ENCODE results near the gene MAD2L2.

Gene MAD2L2

DNA sequence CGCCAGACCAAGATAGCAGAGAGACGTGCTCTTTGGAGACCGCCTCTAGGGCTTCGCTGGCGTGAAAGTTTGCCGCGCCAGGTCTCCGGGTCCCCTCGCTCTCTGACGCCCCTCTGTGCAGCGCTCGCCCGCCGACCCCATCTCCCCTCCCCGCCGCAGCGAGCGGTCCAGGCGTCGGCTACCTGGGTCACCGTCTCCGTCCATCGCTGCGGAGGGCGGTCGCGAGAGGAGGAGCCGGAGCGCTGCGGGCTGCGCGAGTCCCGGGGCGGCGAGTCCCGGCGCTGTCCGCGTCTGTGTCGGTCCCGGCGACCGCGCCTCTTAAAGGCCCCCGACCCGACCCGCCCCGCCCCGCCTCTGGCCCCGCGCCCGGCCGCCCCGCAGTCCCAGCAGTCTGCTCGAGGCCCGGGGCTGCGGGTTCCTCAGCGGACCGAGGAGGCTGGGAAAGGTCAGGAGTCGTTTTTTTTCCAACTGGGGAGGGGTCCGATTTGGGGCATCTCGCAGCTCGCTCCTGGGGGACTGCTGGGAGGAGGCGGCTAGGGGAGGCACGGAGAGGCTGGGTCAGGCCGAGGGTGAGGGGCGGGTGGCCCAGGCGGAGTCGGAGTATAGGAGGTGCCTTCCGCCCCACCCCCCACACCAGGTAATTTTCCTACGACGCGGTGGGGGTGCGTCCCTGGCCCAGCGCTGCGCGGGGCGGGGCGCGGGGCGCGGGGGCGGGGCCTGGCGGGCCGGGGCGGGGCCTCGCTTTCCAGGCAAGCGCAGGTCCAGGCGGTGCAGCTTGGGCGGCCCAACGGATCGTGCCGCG, 26.6 kb downstream of the MAD2L2 start, which contains the start of the genes FBXO2 and FBXO44:
FBXO2 (minus strand) TSS at position 293 of the 802 bp plus-strand sequence; CDS start at position 204, 89 bp downstream.
FBXO44 (plus strand) TSS at position 741 of the 802 bp plus-strand sequence. CDS start 959 bp downstream, outside the sequence.
- DNase-seq (ENCODE audit: low read depth in 1 of 2, low spot score in 1 of 2): peak; percentile 36 to 62

- no peak for DNase-seq (ENCODE audit: low read depth in 1 of 2, low spot score in 1 of 2)
Observed at GRCh38 chr1:11653861-11654136, 27.1 kb downstream of the MAD2L2 start.

- no peak for DNase-seq (ENCODE audit: low read depth in 1 of 2, low spot score in 1 of 2)
Observed at GRCh38 chr1:11653101-11653860, 27.7 kb downstream of the MAD2L2 start.

DNA sequence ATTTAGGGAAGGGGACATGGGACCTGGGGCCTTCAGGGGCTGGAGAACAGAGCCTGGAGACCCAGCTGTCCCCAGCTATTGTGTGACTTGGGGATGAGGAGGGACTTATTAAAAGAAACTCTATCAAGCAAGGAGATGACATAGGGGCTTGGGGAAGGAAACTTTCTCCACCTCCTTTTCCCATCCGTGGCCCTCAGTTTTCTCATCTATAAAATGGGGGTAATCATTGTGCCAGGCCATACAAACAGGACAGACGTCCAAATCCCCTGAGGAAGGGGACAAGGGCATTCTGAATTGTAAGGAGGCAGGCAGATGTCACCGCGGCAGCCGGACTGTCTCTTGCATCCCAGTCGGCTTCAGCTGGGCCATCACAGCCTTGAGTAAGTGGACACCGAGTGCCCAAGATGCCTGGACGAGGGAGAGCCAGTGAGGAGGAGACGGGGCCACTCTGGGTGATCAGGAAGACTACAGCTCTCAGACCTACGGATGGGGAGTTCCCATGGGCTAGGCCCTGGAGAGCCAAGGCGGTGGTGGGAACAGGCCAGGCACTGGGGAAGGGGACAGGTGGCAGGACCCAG, 28.7 kb downstream of the MAD2L2 start:
- no peak for DNase-seq (ENCODE audit: low read depth in 1 of 2, low spot score in 1 of 2)

DNA sequence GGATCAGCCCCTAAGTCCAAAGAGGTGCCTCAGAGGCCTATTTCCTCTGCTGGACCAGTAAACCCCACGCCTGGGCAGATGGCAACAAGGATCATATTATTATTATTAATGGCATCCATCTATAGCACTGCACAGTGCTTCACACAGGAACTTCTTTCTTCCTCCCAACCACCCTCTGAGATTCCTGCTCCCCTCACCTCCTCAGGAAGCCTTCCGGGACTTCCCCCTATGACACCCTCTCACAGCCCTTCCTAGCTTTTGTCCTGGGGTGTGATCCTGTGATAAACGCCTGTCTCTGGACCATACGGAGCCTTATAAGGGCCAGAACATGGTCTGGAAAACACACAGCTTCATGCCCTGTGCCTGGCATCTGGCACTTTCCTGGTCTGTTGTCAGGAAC, 29.9 kb downstream of the MAD2L2 start:
- DNase-seq (ENCODE audit: low read depth in 1 of 2, low spot score in 1 of 2): no peak

GRCh38 chr1:11650331-11650991, 30.5 kb downstream of the MAD2L2 start:
- DNase-seq (ENCODE audit: low read depth in 1 of 2, low spot score in 1 of 2): peak; percentile 63 to 67

DNA sequence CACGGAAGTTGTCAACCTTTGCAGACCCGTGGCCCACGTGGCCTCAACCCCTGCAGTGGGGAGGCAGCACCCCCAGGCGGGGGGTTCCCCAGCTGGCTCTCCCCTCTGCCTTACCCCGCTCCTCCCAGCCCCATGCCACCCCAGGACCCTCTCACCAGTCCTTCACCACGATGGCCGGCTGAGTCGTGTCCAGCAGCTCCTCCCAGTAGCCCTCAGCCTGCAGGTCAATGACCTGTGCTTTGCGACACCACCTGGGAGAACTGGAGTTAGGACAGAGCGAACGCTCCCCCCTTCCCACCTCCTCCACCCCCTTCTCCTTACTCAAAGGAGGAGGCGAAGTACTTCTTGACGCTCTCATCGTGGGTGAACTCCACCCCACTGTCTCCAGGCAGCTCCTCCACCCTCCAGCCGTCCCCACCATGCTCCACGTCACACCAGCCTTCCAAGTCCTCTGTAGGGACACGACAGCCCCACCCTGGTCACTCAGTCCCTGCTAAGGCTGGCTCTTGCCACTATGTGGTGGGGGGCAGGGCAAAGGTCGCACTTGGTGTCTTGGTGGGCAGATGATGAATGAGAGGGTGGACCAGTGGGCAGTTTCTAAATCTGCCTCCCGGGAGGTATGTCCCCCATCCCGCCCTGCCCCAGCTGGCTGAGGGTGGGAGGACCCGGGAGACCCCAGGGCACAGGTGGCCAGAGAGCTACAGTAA, 31.2 kb downstream of the MAD2L2 start:
- DNase-seq (ENCODE audit: low read depth in 1 of 2, low spot score in 1 of 2): no peak

DNA sequence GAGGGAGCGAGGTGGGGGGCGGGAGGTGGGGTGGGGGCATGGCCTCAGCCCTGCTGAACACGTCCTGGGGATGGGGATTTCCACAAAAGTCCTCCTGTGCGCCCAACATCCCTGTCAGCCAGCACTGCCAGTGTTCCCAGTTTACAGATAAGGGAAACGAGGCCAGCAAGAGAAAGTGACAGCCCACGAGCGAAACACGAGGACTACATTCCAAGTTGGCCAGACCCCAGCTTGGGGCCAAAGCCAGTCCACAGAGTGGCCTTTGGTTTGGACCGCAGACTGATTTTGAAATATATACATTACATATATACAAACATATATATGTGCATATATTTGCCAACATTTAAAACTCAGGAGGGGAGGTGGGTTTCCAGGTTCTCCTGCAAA, 31.7 kb downstream of the MAD2L2 start:
- no peak for DNase-seq (ENCODE audit: low read depth in 1 of 2, low spot score in 1 of 2)

DNA sequence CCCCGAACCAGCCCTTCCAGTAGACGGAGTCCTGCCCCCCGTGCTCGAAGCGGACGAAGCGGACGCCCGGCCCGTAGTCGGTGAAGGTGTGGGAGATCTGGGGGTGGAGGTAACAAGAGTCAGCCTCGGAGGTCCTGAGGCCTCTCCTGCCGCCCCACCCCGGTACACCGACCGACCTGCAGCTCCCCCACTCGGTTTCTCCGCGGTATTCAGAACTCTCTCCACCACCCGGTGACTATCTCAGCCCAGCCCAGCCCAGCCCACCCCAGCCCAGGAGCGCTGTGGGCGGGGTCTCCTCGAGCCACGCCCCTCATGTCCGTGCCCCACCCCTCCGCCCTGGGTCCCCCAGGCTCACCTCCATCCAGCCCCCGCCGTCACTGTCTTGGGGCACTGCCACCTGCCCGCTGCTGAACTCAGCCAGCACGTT, 32.2 kb downstream of the MAD2L2 start:
- no peak for DNase-seq (ENCODE audit: low read depth in 1 of 2, low spot score in 1 of 2)

- no peak for DNase-seq (ENCODE audit: low read depth in 1 of 2, low spot score in 1 of 2)
Observed at GRCh38 chr1:11648039-11648438, 32.9 kb downstream of the MAD2L2 start.

GRCh38 chr1:11647333-11647732, 33.6 kb downstream of the MAD2L2 start:
- no peak for DNase-seq (ENCODE audit: low read depth in 1 of 2, low spot score in 1 of 2)

DNA sequence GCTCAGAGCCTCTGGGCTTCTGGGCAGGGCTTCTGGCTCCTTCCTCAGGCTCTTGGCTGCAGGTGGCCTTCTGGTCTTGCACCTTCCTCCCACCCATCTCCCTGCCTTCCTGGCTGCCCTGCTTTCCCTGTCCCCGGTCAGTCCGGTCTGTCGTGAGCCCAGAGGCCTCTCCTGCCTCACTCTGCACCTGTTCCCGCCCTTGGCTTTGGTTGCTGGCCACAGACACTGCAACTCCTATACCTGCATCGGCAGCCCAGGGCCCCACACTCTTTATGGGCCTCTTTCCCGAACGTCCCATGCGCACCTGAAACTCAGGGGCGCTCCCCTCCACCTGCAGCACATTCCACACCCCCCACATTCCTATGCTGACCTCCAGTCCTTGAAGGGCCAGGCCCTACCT, 34.6 kb downstream of the MAD2L2 start:
- no peak for DNase-seq (ENCODE audit: low read depth in 1 of 2, low spot score in 1 of 2)

DNA sequence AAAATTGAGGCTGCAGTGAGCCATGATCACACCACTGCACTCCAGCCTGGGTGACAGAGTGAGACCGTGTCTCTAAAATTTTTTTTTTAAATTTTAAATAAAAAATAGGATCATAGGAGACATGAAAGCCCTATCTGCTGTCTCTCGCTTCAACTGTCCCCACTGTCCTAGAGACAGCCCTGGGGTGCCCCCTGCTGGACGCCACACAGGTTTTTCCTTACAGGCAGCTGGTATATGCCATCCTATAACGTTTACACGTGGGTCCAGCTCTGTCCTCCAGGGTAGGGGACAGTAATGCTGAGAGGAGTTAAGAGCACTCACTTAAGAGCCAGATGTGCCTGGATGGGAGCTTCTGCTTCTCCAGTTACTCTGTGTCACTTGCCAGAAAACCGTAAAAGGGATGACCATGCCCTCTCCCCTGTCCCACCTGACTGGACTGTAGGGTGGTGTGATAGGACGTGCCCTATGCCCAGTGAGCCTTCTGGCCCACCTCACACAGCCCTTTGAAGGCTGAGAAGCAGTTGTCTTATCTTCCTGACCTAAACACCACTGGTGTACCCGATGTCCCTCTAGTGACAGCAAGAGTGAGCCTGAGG, 35.2 kb downstream of the MAD2L2 start:
- peak; percentile 58 to 73 for DNase-seq (ENCODE audit: low read depth in 1 of 2, low spot score in 1 of 2)

DNA sequence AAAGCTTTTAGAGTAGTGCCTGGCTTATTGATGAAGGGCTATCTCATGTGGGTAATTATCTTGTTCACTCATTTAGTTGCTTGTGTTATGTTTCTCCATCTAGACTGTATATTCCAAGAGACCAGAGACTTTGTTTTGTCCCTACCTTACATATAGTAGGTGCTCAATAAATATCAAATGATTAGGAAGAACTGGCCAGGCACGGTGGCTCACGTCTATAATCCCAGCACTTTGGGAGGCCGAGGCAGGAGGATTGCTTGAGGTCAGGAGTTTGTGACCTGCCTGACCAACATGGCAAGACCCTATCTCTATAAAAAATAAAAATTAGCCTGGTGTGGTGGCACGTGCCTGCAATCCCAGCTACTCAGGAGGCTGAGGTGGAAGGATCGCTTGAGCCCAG, 35.7 kb downstream of the MAD2L2 start:
- no peak for DNase-seq (ENCODE audit: low read depth in 1 of 2, low spot score in 1 of 2)

- DNase-seq (ENCODE audit: low read depth in 1 of 2, low spot score in 1 of 2): no peak
Observed at GRCh38 chr1:11643782-11644181, 37.2 kb downstream of the MAD2L2 start.

GRCh38 chr1:11642418-11643017, 38.4 kb downstream of the MAD2L2 start:
- DNase-seq (ENCODE audit: low read depth in 1 of 2, low spot score in 1 of 2): peak; percentile 53 to 56

DNA sequence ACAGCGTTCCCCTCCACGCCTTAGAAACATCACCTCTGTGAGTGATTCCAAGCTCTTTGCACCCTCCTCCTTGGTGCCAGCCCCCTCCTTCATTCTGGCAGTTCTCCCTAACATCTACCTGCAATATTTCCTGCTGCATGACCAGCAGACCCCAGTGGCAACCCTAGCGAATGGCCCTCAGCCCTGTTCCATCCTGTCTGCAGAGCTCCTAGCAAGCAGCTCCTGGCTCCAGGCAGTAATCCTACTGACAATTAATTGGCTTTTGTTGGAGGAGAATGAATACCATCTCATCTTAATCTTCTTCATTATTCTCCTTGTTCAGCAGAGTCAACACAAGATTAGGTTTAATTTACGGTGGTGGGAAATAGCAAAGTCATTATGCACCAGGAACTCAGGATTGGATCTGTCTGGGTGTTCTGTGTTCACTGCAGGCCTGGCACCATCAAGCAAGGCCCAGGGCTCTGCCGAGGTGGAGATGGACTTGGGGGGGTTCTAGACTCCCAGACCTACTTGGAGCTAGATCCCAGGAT, 39.1 kb downstream of the MAD2L2 start:
- DNase-seq (ENCODE audit: low read depth in 1 of 2, low spot score in 1 of 2): no peak

- DNase-seq (ENCODE audit: low read depth in 1 of 2, low spot score in 1 of 2): no peak
Observed at GRCh38 chr1:11640944-11641343, 40.0 kb downstream of the MAD2L2 start.

DNA sequence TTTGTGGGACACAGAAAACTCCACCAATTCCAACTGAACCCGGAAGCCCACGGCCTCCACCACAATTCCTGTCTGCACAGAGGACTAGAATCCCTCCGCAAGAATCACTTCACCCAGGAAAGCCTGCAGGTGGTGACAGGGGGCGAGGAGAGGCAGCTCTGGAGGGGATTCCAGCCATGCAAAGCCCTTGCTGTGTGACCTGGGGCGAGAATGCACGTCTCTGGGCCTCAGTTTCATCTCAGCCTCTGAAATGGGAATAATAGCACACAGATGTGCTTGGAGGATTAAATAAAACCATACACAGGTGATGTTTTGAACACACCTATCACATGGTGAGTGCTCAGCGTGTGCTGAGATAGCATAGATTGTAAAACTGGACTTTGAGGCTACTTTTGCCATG, 40.8 kb downstream of the MAD2L2 start:
- DNase-seq (ENCODE audit: low read depth in 1 of 2, low spot score in 1 of 2): no peak

DNA sequence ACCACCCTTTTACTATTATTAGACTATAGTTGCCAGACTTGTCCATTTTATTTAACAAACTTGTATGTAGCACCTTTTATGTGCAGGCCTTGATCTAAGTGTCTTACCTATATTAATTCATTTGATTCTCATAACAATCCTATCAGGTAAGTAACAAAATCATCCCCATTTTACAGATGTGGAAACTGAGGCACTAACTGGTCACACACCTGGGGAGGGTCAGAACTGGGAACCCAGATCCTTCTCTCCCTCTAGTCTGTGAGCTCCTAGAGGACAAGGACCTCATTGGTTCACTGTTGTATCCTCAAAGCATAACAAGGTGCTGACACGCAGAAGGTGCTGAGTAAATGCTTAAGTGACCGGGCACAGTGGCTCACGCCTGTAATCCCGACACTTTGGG, 41.6 kb downstream of the MAD2L2 start:
- DNase-seq (ENCODE audit: low read depth in 1 of 2, low spot score in 1 of 2): no peak

All from activated T-helper 1 cell treated with anti-CD3 and anti-CD28 coated beads, Interleukin-2, amount 50 U/mL, for 16 hours (primary cell).